Nephron progenitor cell (in vitro differentiated cells): ENCODE results near the gene TP73.
A peak's percentile ranks its signal among the peaks of the same experiment; 100 is the strongest.

ENCODE experiments used
- DNase-seq: peaks from one replicate; pipeline ENCODE4 v3.0.0; 2021
- H3K27ac Mint-ChIP-seq: 2 replicates; pipeline ENCODE4 v1.8.0; 2021; ENCODE audit warnings: mild to moderate bottlenecking, moderate library complexity, mixed read lengths
- H3K27me3 Mint-ChIP-seq: 2 replicates; pipeline ENCODE4 v1.8.0; 2021; ENCODE audit warnings: mild to moderate bottlenecking, low read depth, mixed read lengths; ENCODE audit not compliant: poor library complexity
- H3K36me3 Mint-ChIP-seq: 2 replicates; pipeline ENCODE4 v1.8.0; 2021; ENCODE audit warnings: low read depth, mixed read lengths
- H3K4me1 Mint-ChIP-seq: 2 replicates; pipeline ENCODE4 v1.8.0; 2021; ENCODE audit warnings: mixed read lengths
- H3K4me3 Mint-ChIP-seq: 2 replicates; pipeline ENCODE4 v1.8.0; 2021; ENCODE audit warnings: mild to moderate bottlenecking, moderate library complexity, mixed read lengths
- H3K9me3 Mint-ChIP-seq: 2 replicates; pipeline ENCODE4 v1.8.0; 2021; ENCODE audit warnings: mild to moderate bottlenecking, moderate library complexity, mixed read lengths
- CTCF ChIP-seq: fragments of 200-600 bp; sonication (generic); IDR thresholded peaks from 2 replicates; pipeline ENCODE4 v1.5.0; 2021; ENCODE audit warnings: antibody characterized with exemption

The TP73 gene

GRCh38 chr1:3762151-3762872 is 110.0 kb downstream of the TP73 start:
- TF ChIP-seq CTCF = no peak
- H3K4me3 Mint-ChIP-seq = no peak overlapping the region
- peaks cover 4% of the 10 kb centered on the region for H3K4me1 Mint-ChIP-seq
- H3K9me3 Mint-ChIP-seq = peaks cover 32% of the 10 kb centered on the region
- H3K36me3 Mint-ChIP-seq = no peaks in the 10 kb centered on the region
- DNase-seq = no peak
- H3K27ac Mint-ChIP-seq = no peak overlapping the region
- H3K27me3 Mint-ChIP-seq = peaks cover 42% of the 10 kb centered on the region

- TF ChIP-seq CTCF = no peak
- no peak overlapping the region for H3K27ac Mint-ChIP-seq
- DNase-seq = no peak
- peaks cover 8% of the 10 kb centered on the region for H3K4me1 Mint-ChIP-seq
- peaks cover 48% of the 10 kb centered on the region for H3K27me3 Mint-ChIP-seq
- H3K36me3 Mint-ChIP-seq = no peaks in the 10 kb centered on the region
- H3K4me3 Mint-ChIP-seq = no peak overlapping the region
- H3K9me3 Mint-ChIP-seq = peaks cover 36% of the 10 kb centered on the region
Measured at GRCh38 chr1:3762873-3763228, 110.5 kb downstream of the TP73 start.

- no peak for DNase-seq
- Mint-ChIP-seq H3K27me3 (peaks cover 48% of the 10 kb centered on the region), H3K9me3 (peaks cover 36% of the 10 kb centered on the region), H3K4me1 (peaks cover 8% of the 10 kb centered on the region), H3K36me3 (no peaks in the 10 kb centered on the region), H3K27ac (peak overlapping the region; percentile 45), H3K4me3 (no peak overlapping the region)
- TF ChIP-seq CTCF = no peak
Measured at GRCh38 chr1:3763351-3764125, 111.2 kb downstream of the TP73 start.

- Mint-ChIP-seq H3K36me3 (no peaks in the 10 kb centered on the region), H3K27ac (no peak overlapping the region), H3K9me3 (peaks cover 19% of the 10 kb centered on the region), H3K27me3 (peaks cover 26% of the 10 kb centered on the region), H3K4me1 (peaks cover 18% of the 10 kb centered on the region), H3K4me3 (no peak overlapping the region)
- TF ChIP-seq CTCF = no peak
- no peak for DNase-seq
Measured at GRCh38 chr1:3767328-3767925, 115.1 kb downstream of the TP73 start.

- peaks cover 26% of the 10 kb centered on the region for H3K4me1 Mint-ChIP-seq
- no peak for TF ChIP-seq CTCF
- H3K36me3 Mint-ChIP-seq = no peaks in the 10 kb centered on the region
- H3K27ac Mint-ChIP-seq = no peak overlapping the region
- H3K9me3 Mint-ChIP-seq = peaks cover 19% of the 10 kb centered on the region
- DNase-seq = no peak
- H3K27me3 Mint-ChIP-seq = peaks cover 26% of the 10 kb centered on the region
- H3K4me3 Mint-ChIP-seq = no peak overlapping the region
Measured at GRCh38 chr1:3768811-3769390, 116.6 kb downstream of the TP73 start.
